OCI-LY3 (cell line): ENCODE measurements around the gene RAB37.

Experiments used
- H2AFZ ChIP-seq: fragments of 200-600, 300-600 bp; shearing (Covaris generic); 2 replicates; pipeline ENCODE4 v1.6.0; 2014; ENCODE audit warnings: antibody characterized with exemption, low read depth, low read length
- H3K27ac ChIP-seq: fragments of 200-600, 300-600 bp; sonication (generic); 2 replicates; pipeline ENCODE4 v1.5.1; 2014; ENCODE audit warnings: mild to moderate bottlenecking, low read length, moderate library complexity, mixed read lengths
- H3K27me3 ChIP-seq: fragments of 200-600, 300-600 bp; sonication (generic); 2 replicates; pipeline ENCODE4 v1.6.1; 2014; ENCODE audit warnings: low read depth, low read length, mixed read lengths
- H3K36me3 ChIP-seq: fragments of 200-600, 300-600 bp; sonication (generic); replicated peaks from 2 replicates; pipeline ENCODE3; 2014; ENCODE audit warnings: low read depth, low read length, mixed read lengths
- H3K4me1 ChIP-seq: fragments of 300-600, 200-600 bp; sonication (generic); 2 replicates; pipeline ENCODE4 v1.6.1; 2014; ENCODE audit warnings: low read length, mixed read lengths
- H3K4me2 ChIP-seq: fragments of 200-600, 300-600 bp; sonication (generic); 2 replicates; pipeline ENCODE4 v1.6.1; 2014; ENCODE audit warnings: low read length, mixed read lengths
- H3K4me3 ChIP-seq: fragments of 300-600, 200-600 bp; sonication (generic); 2 replicates; pipeline ENCODE4 v1.5.1; 2014; ENCODE audit warnings: antibody characterized with exemption, mild to moderate bottlenecking, low read length, moderate library complexity
- H3K79me2 ChIP-seq: fragments of 300-600, 200-600 bp; shearing (Covaris generic); 2 replicates; pipeline ENCODE4 v1.6.1; 2014; ENCODE audit warnings: mild to moderate bottlenecking, low read length, mixed read lengths
- H3K9ac ChIP-seq: fragments of 300-600, 200-600 bp; shearing (Covaris generic); 2 replicates; pipeline ENCODE4 v1.6.0; 2014; ENCODE audit warnings: mild to moderate bottlenecking, low read length, moderate library complexity
- H3K9me3 ChIP-seq: fragments of 200-600, 300-600 bp; shearing (Covaris generic); 2 replicates; pipeline ENCODE4 v1.6.1; 2014; ENCODE audit warnings: low read length, mixed read lengths; ENCODE audit not compliant: insufficient read depth
- H4K20me1 ChIP-seq: fragments of 200-600, 300-600 bp; sonication (generic); 2 replicates; pipeline ENCODE4 v1.6.1; 2016; ENCODE audit warnings: low read length, mixed read lengths; ENCODE audit not compliant: insufficient read depth
- CTCF ChIP-seq: fragments of 200-600, 300-600 bp; sonication (generic); IDR thresholded peaks from 2 replicates; pipeline ENCODE4 v1.5.1; 2014; ENCODE audit warnings: antibody characterized with exemption, low read length, low read depth
- EZH2phosphoT487 ChIP-seq: fragments of 200-600 bp; shearing (Covaris generic); IDR thresholded peaks from 2 replicates; pipeline ENCODE4 v1.6.1; 2018; ENCODE audit warnings: antibody characterized with exemption, mixed run types, low read depth

Gene RAB37

GRCh38 chr17:74770498-74771318 is 33.7 kb downstream of the RAB37 start:
- H3K27me3 ChIP-seq, result no peaks in the 10 kb centered on the region
- no peaks in the 10 kb centered on the region for H3K9me3 ChIP-seq
- peaks cover 4% of the 10 kb centered on the region; the same call in 1 of the 2 replicates for H3K4me1 ChIP-seq
- no peak overlapping the region for H3K4me3 ChIP-seq
- H2AFZ ChIP-seq, result no peak overlapping the region
- no peak overlapping the region for H3K9ac ChIP-seq
- no peak overlapping the region for H3K4me2 ChIP-seq
- H3K79me2 ChIP-seq, result peaks cover 9% of the 10 kb centered on the region
- no peak overlapping the region for H3K27ac ChIP-seq
- H3K36me3 ChIP-seq, result peaks cover 38% of the 10 kb centered on the region
- H4K20me1 ChIP-seq, result peaks cover 5% of the 10 kb centered on the region; the same call in 1 of the 2 replicates
- TF ChIP-seq EZH2phosphoT487 (no peak), CTCF (peak; percentile 72)

GRCh38 chr17:74771319-74771914 is 34.4 kb downstream of the RAB37 start:
- Histone ChIP-seq H2AFZ (no peak overlapping the region), H3K4me2 (no peak overlapping the region), H3K4me1 (peaks cover 4% of the 10 kb centered on the region; the same call in 1 of the 2 replicates), H3K36me3 (peaks cover 38% of the 10 kb centered on the region), H4K20me1 (peaks cover 3% of the 10 kb centered on the region; the same call in 1 of the 2 replicates), H3K27me3 (no peaks in the 10 kb centered on the region), H3K79me2 (peaks cover 14% of the 10 kb centered on the region), H3K4me3 (no peak overlapping the region), H3K9ac (no peak overlapping the region), H3K9me3 (no peaks in the 10 kb centered on the region), H3K27ac (no peak overlapping the region)
- TF ChIP-seq CTCF (no peak), EZH2phosphoT487 (no peak)

DNA sequence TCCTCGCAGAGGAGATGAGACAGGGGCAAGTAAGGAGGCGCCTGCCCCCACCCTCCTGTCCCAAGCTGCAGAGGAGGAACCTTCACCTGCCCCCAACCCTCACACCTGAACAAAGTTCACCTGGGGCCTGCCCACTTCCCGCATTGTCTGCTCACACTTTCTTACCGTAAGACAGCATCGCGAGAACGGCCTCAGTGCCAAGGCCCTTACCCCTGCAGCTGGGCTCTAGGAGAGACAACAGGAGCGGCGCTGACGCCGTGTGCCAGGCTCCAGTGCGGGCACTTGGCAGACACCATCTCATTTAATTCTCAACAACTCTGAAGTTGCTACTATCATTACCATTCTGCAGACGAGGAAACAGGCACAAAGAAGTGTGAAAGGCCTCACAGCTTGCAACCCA is 35.0 kb downstream of the RAB37 start:
- Histone ChIP-seq H3K9me3 (no peaks in the 10 kb centered on the region), H4K20me1 (peaks cover 3% of the 10 kb centered on the region; the same call in 1 of the 2 replicates), H3K9ac (no peak overlapping the region), H3K4me2 (no peak overlapping the region), H2AFZ (no peak overlapping the region), H3K27ac (no peak overlapping the region), H3K79me2 (peaks cover 19% of the 10 kb centered on the region), H3K4me1 (peaks cover 6% of the 10 kb centered on the region), H3K27me3 (no peaks in the 10 kb centered on the region), H3K36me3 (peaks cover 38% of the 10 kb centered on the region), H3K4me3 (no peak overlapping the region)
- no peak for TF ChIP-seq CTCF
- TF ChIP-seq EZH2phosphoT487, result no peak

DNA sequence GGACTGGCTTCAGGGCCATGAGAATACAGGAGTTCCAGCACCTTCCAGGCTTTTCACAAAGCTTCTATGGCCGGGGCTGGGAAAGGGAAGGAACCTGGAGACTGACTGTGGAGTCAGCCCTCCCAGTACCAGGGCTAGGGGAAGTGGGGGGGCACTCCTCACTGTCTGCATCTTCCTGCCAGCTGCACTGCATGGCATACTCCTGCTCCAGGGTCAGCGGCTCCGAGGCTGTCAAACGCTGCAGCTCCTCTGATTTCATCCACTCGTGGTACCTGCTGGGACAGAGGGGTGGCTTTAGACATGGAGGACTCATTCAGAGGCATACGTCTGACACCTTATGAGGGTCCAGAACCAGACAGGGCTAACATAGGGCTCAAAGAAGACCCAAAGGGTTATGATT is 36.4 kb downstream of the RAB37 start:
- H4K20me1 ChIP-seq, result peaks cover 3% of the 10 kb centered on the region; the same call in 1 of the 2 replicates
- peaks cover 10% of the 10 kb centered on the region for H3K4me1 ChIP-seq
- TF ChIP-seq EZH2phosphoT487 (no peak), CTCF (no peak)
- H3K36me3 ChIP-seq, result peaks cover 38% of the 10 kb centered on the region
- peaks cover 22% of the 10 kb centered on the region for H3K79me2 ChIP-seq
- no peak overlapping the region for H3K4me2 ChIP-seq
- H3K27ac ChIP-seq, result no peak overlapping the region
- H3K4me3 ChIP-seq, result no peak overlapping the region
- H2AFZ ChIP-seq, result no peak overlapping the region
- H3K9ac ChIP-seq, result no peak overlapping the region
- H3K27me3 ChIP-seq, result no peaks in the 10 kb centered on the region
- H3K9me3 ChIP-seq, result no peaks in the 10 kb centered on the region
